Naive thymus-derived CD4-positive, alpha-beta T cell (primary cell): ENCODE results near the gene GAMT. TPM values are rescaled to one million over a fixed set of nuclear protein-coding genes. Genes with fewer than 3 reads are reported as not detected.

ENCODE experiments used
- ATAC-seq: fragments of 150-1000 bp; cut with Tn5 transposase; 2 replicates; pipeline ENCODE4 v1.10.0; 2021; ENCODE audit warnings: mild to moderate bottlenecking, moderate library complexity
- CTCF ChIA-PET: fragments of 350-600 bp; sonication (Branson Sonifier 250); formaldehyde crosslinking; loops from one replicate; lab custom pipeline; 2021; ENCODE audit warnings: antibody characterized with exemption; lab: Charles Lee
- POLR2A ChIA-PET: fragments of 350-600 bp; sonication (Branson Sonifier 250); formaldehyde crosslinking; loops from one replicate; lab custom pipeline; 2021; ENCODE audit warnings: antibody characterized with exemption, inconsistent platforms; lab: Charles Lee
- DNase-seq, 9 donors: peaks; one replicate each; pipeline versions ENCODE4 v3.0.0 to v3.0.0-alpha.2; 2020 to 2022; ENCODE audit warnings: mixed read lengths in 1 of 9
- H3K27ac ChIP-seq: one replicate; pipeline ENCODE4 v1.7.0; 2013; ENCODE audit warnings: mild to moderate bottlenecking, low read depth, low read length, moderate library complexity
- H3K27me3 ChIP-seq, 2 donors: one replicate each; pipeline ENCODE4 v1.7.0; 2013; ENCODE audit warnings: low read length in 2 of 2, mild to moderate bottlenecking in 2 of 2, moderate library complexity in 2 of 2; ENCODE audit not compliant: control insufficient read depth in 2 of 2, insufficient read depth in 2 of 2
- H3K36me3 ChIP-seq, 3 experiments: 1 replicate in 2 of 3; 2 replicates in 1 of 3; pipeline ENCODE4 v1.7.0; 2013; ENCODE audit warnings: low read length in 3 of 3, mild to moderate bottlenecking in 3 of 3, moderate library complexity in 1 of 3; ENCODE audit not compliant: insufficient read depth in 3 of 3, control insufficient read depth in 2 of 3
- H3K4me1 ChIP-seq, 2 donors: one replicate each; pipeline ENCODE4 v1.7.0; 2013; ENCODE audit warnings: low read length in 2 of 2, mild to moderate bottlenecking in 2 of 2, moderate library complexity in 1 of 2; ENCODE audit not compliant: control insufficient read depth in 2 of 2, insufficient read depth in 2 of 2
- H3K4me3 ChIP-seq: 2 replicates; pipeline ENCODE4 v1.7.0; 2013; ENCODE audit warnings: mild to moderate bottlenecking, low read length
- H3K9me3 ChIP-seq, 3 experiments: 1 replicate in 2 of 3; 2 replicates in 1 of 3; pipeline ENCODE4 v1.7.0; 2013; ENCODE audit warnings: low read length in 3 of 3; ENCODE audit not compliant: control insufficient read depth in 2 of 3
- H3K27ac Mint-ChIP-seq, 9 donors: one replicate each; pipeline ENCODE4 v1.8.0; 2020 to 2022; ENCODE audit warnings: mixed read lengths in 9 of 9, mild to moderate bottlenecking in 8 of 9, moderate library complexity in 5 of 9, inconsistent platforms in 2 of 9
- H3K27me3 Mint-ChIP-seq, 5 donors: one replicate each; pipeline ENCODE4 v1.8.0; 2021 to 2022; ENCODE audit warnings: mixed read lengths in 5 of 5, mild to moderate bottlenecking in 1 of 5
- H3K36me3 Mint-ChIP-seq, 5 donors: one replicate each; pipeline ENCODE4 v1.8.0; 2020 to 2022; ENCODE audit warnings: mixed read lengths in 5 of 5, mild to moderate bottlenecking in 3 of 5, inconsistent platforms in 1 of 5
- H3K4me1 Mint-ChIP-seq, 7 donors: one replicate each; pipeline ENCODE4 v1.8.0; 2020 to 2022; ENCODE audit warnings: mixed read lengths in 7 of 7, mild to moderate bottlenecking in 3 of 7, inconsistent platforms in 1 of 7
- H3K4me3 Mint-ChIP-seq, 10 donors: one replicate each; pipeline ENCODE4 v1.8.0; 2020 to 2022; ENCODE audit warnings: mild to moderate bottlenecking in 10 of 10, mixed read lengths in 10 of 10, moderate library complexity in 6 of 10, inconsistent platforms in 2 of 10
- H3K9me3 Mint-ChIP-seq, 11 donors: one replicate each; pipeline ENCODE4 v1.8.0; 2020 to 2022; ENCODE audit warnings: mixed read lengths in 11 of 11, mild to moderate bottlenecking in 4 of 11, inconsistent platforms in 1 of 11, moderate library complexity in 1 of 11
- intact Hi-C, 2 donors: fragments of 100-400 bp; cut with micrococcal nuclease; formaldehyde crosslinking; loops; one replicate each; pipeline ENCODE4 v1.15.1; 2023
- polyA plus RNA-seq, 2 donors: library from polyadenylated mRNA; unstranded; fragments of 300-500 nt; fragmentation: Illumina TruSeq; gene quantifications; one replicate each; pipeline ENCODE4 v1.2.3, GENCODE V29; 2021
- total RNA-seq, 6 experiments: library from RNA in 5 of 6; stranded (reverse) in 5 of 6; gene quantifications; 1 replicate in 5 of 6; 2 replicates in 1 of 6; pipeline ENCODE4 v1.2.3 and lab custom pipeline; 2021 to 2026

GAMT gene
- total and polyA plus RNA-seq, 7 experiments from 2014 or later = 10.9 to 32.3 (median 22.8) TPM

GRCh38 chr19:1434577-1435060 is 33.3 kb upstream of the GAMT start:
- peaks cover 2 to 12% (median 8%) of the 10 kb centered on the region in 7 donors for H3K4me1 Mint-ChIP-seq
- H3K27ac Mint-ChIP-seq = no peak overlapping the region
- no peaks in the 10 kb centered on the region for H3K9me3 ChIP-seq
- no peak overlapping the region for H3K4me3 Mint-ChIP-seq
- DNase-seq (no peak), ATAC-seq (no peak)
- POLR2A ChIA-PET = no interaction called here
- H3K9me3 Mint-ChIP-seq = peaks cover 0 to 3% (median 0%) of the 10 kb centered on the region in 11 donors
- intact Hi-C loops = no loop called here
- H3K36me3 ChIP-seq = peaks cover 0 to 62% (median 9%) of the 10 kb centered on the region in 3 experiments
- H3K27me3 Mint-ChIP-seq = no peaks in the 10 kb centered on the region
- no peak overlapping the region for H3K27ac ChIP-seq
- CTCF ChIA-PET = no interaction called here
- H3K36me3 Mint-ChIP-seq = peaks cover 0 to 9% (median 4%) of the 10 kb centered on the region in 5 donors
- H3K4me3 ChIP-seq = no peak overlapping the region
- H3K27me3 ChIP-seq = no peaks in the 10 kb centered on the region
- H3K4me1 ChIP-seq = peaks cover 5 to 8% of the 10 kb centered on the region in 2 donors

- Histone ChIP-seq H3K9me3 (no peaks in the 10 kb centered on the region), H3K4me1 (peaks cover 0 to 4% of the 10 kb centered on the region in 2 donors), H3K4me3 (no peak overlapping the region), H3K36me3 (peaks cover 0 to 63% (median 7%) of the 10 kb centered on the region in 3 experiments), H3K27ac (no peak overlapping the region), H3K27me3 (no peaks in the 10 kb centered on the region)
- ChIA-PET CTCF (no interaction called here), POLR2A (no interaction called here)
- peaks cover 0 to 9% (median 6%) of the 10 kb centered on the region in 7 donors for H3K4me1 Mint-ChIP-seq
- H3K36me3 Mint-ChIP-seq = peaks cover 0 to 7% (median 4%) of the 10 kb centered on the region in 5 donors
- H3K4me3 Mint-ChIP-seq = no peak overlapping the region
- no peak overlapping the region for H3K27ac Mint-ChIP-seq
- H3K9me3 Mint-ChIP-seq = peaks cover 0 to 3% (median 0%) of the 10 kb centered on the region in 11 donors
- no peak for ATAC-seq
- no peak for DNase-seq
- intact Hi-C loops = no loop called here
- no peaks in the 10 kb centered on the region for H3K27me3 Mint-ChIP-seq
These were observed 32.7 kb upstream of the GAMT start for GRCh38 chr19:1434040-1434366.

GRCh38 chr19:1433119-1434039 is 32.0 kb upstream of the GAMT start:
- no peak for ATAC-seq
- Mint-ChIP-seq H3K27me3 (no peaks in the 10 kb centered on the region), H3K36me3 (peaks cover 0 to 7% (median 4%) of the 10 kb centered on the region in 5 donors), H3K4me3 (no peak overlapping the region), H3K27ac (no peak overlapping the region), H3K4me1 (peaks cover 0 to 8% (median 5%) of the 10 kb centered on the region in 7 donors), H3K9me3 (peaks cover 0 to 3% (median 0%) of the 10 kb centered on the region in 11 donors)
- H3K27ac ChIP-seq = no peak overlapping the region
- POLR2A ChIA-PET = interaction anchor here (0.9 kb wide), 1 partner anchor 15 kb away, joined by 3 read pairs; no protein-coding TSS in a partner anchor
- intact Hi-C loops = no loop called here
- H3K9me3 ChIP-seq = no peaks in the 10 kb centered on the region
- CTCF ChIA-PET = no interaction called here
- no peaks in the 10 kb centered on the region for H3K27me3 ChIP-seq
- H3K4me3 ChIP-seq = no peak overlapping the region
- no peak for DNase-seq
- H3K4me1 ChIP-seq = peaks cover 0 to 4% of the 10 kb centered on the region in 2 donors
- peaks cover 0 to 65% (median 7%) of the 10 kb centered on the region in 3 experiments for H3K36me3 ChIP-seq

- H3K9me3 ChIP-seq = no peaks in the 10 kb centered on the region
- POLR2A ChIA-PET = no interaction called here
- ATAC-seq = no peak
- H3K36me3 ChIP-seq = peaks cover 0 to 70% (median 7%) of the 10 kb centered on the region in 3 experiments
- peaks cover 0 to 10% (median 3%) of the 10 kb centered on the region in 5 donors for H3K36me3 Mint-ChIP-seq
- H3K27ac Mint-ChIP-seq = peak overlapping the region in 1 of 9 donors; percentile 62
- no peaks in the 10 kb centered on the region for H3K4me1 ChIP-seq
- H3K27me3 ChIP-seq = no peaks in the 10 kb centered on the region
- no peak overlapping the region for H3K4me3 ChIP-seq
- no peak overlapping the region for H3K27ac ChIP-seq
- CTCF ChIA-PET = no interaction called here
- H3K27me3 Mint-ChIP-seq = no peaks in the 10 kb centered on the region
- no peaks in the 10 kb centered on the region for H3K9me3 Mint-ChIP-seq
- intact Hi-C loops = no loop called here
- no peak overlapping the region for H3K4me3 Mint-ChIP-seq
- no peaks in the 10 kb centered on the region for H3K4me1 Mint-ChIP-seq
- no peak for DNase-seq
These were observed 31.2 kb upstream of the GAMT start for GRCh38 chr19:1432507-1432887.

GRCh38 chr19:1431759-1432506 is 30.6 kb upstream of the GAMT start:
- Histone ChIP-seq H3K27ac (no peak overlapping the region), H3K27me3 (no peaks in the 10 kb centered on the region), H3K4me3 (no peak overlapping the region), H3K36me3 (peaks cover 0 to 75% (median 7%) of the 10 kb centered on the region in 3 experiments), H3K9me3 (no peaks in the 10 kb centered on the region), H3K4me1 (no peaks in the 10 kb centered on the region)
- ChIA-PET POLR2A (no interaction called here), CTCF (no interaction called here)
- H3K27ac Mint-ChIP-seq = peak overlapping the region in 1 of 9 donors; percentile 62
- H3K4me1 Mint-ChIP-seq = no peaks in the 10 kb centered on the region
- H3K4me3 Mint-ChIP-seq = no peak overlapping the region
- no peaks in the 10 kb centered on the region for H3K9me3 Mint-ChIP-seq
- ATAC-seq = no peak
- intact Hi-C loops = no loop called here
- H3K27me3 Mint-ChIP-seq = no peaks in the 10 kb centered on the region
- H3K36me3 Mint-ChIP-seq = peaks cover 0 to 10% (median 3%) of the 10 kb centered on the region in 5 donors
- no peak for DNase-seq

GRCh38 chr19:1430246-1430645 is 28.9 kb upstream of the GAMT start:
- Histone ChIP-seq H3K27me3 (no peaks in the 10 kb centered on the region), H3K27ac (no peak overlapping the region), H3K4me1 (no peaks in the 10 kb centered on the region), H3K9me3 (no peaks in the 10 kb centered on the region), H3K4me3 (no peak overlapping the region), H3K36me3 (peaks cover 0 to 87% (median 14%) of the 10 kb centered on the region in 3 experiments)
- ATAC-seq = no peak
- no peak overlapping the region for H3K27ac Mint-ChIP-seq
- POLR2A ChIA-PET = interaction anchor here (0.6 to 1.5 kb wide), 3 partner anchors 25 to 173 kb away, joined by 3 read pairs; no protein-coding TSS in a partner anchor
- H3K4me3 Mint-ChIP-seq = no peak overlapping the region
- intact Hi-C loops = no loop called here
- no peaks in the 10 kb centered on the region for H3K4me1 Mint-ChIP-seq
- no peaks in the 10 kb centered on the region for H3K9me3 Mint-ChIP-seq
- no peaks in the 10 kb centered on the region for H3K27me3 Mint-ChIP-seq
- H3K36me3 Mint-ChIP-seq = peaks cover 0 to 7% (median under 1%) of the 10 kb centered on the region in 5 donors
- CTCF ChIA-PET = no interaction called here
- no peak for DNase-seq
